H1 (cell line): ENCODE measurements around the gene LTA. TPM values are rescaled to one million over a fixed set of nuclear protein-coding genes. Genes with fewer than 3 reads are reported as not detected.

ENCODE experiments used
- CTCF ChIA-PET: fragments of 300-600 bp; sonication (Branson Sonifier 250); formaldehyde crosslinking; loops from one replicate; lab custom pipeline; 2021; ENCODE audit not compliant: partially characterized antibody; lab: Charles Lee
- POLR2A ChIA-PET: fragments of 300-600 bp; sonication (Branson Sonifier 250); formaldehyde crosslinking; loops from one replicate; lab custom pipeline; 2021; ENCODE audit warnings: inconsistent platforms; ENCODE audit not compliant: partially characterized antibody; lab: Charles Lee
- DNase-seq, 2 experiments: peaks; one replicate each; pipeline versions ENCODE4 v3.0.0 to v3.0.0-alpha.2; 2010 to 2022; ENCODE audit warnings: low spot score in 2 of 2, low read depth in 1 of 2, mixed read lengths in 1 of 2
- FAIRE-seq: peaks from 2 replicates; lab custom pipeline; 2011; peaks lifted over from hg19 to GRCh38; lab: Jason Lieb, UNC
- H2AFZ ChIP-seq: 2 replicates; pipeline ENCODE4 v1.8.1; 2012; ENCODE audit warnings: low read length, inconsistent platforms
- H2AK5ac ChIP-seq: 2 replicates; pipeline ENCODE4 v1.6.1; 2013; ENCODE audit warnings: low read depth, low read length
- H2BK120ac ChIP-seq: replicated peaks from 2 replicates; pipeline ENCODE3; 2013; ENCODE audit warnings: low read depth, low read length, inconsistent platforms
- H2BK12ac ChIP-seq: 2 replicates; pipeline ENCODE4 v1.6.1; 2013; ENCODE audit warnings: low read depth, low read length
- H2BK15ac ChIP-seq: 2 replicates; pipeline ENCODE4 v1.6.1; 2013; ENCODE audit warnings: low read length
- H2BK20ac ChIP-seq: 2 replicates; pipeline ENCODE4 v1.6.1; 2013; ENCODE audit warnings: low read length
- H2BK5ac ChIP-seq: 2 replicates; pipeline ENCODE4 v1.6.1; 2013; ENCODE audit warnings: low read depth, low read length
- H3K14ac ChIP-seq: 2 replicates; pipeline ENCODE4 v1.6.1; 2013; ENCODE audit warnings: inconsistent platforms; ENCODE audit not compliant: insufficient read length
- H3K18ac ChIP-seq: 2 replicates; pipeline ENCODE4 v1.6.1; 2013; ENCODE audit warnings: low read length; ENCODE audit errors: extremely low read depth
- H3K23ac ChIP-seq: 2 replicates; pipeline ENCODE4 v1.6.1; 2013; ENCODE audit warnings: inconsistent platforms; ENCODE audit not compliant: insufficient read length
- H3K23me2 ChIP-seq: 2 replicates; pipeline ENCODE4 v1.6.1; 2013; ENCODE audit warnings: low read depth, low read length
- H3K27ac ChIP-seq: 2 replicates; pipeline ENCODE4 v1.6.1; 2011; ENCODE audit warnings: low read depth, low read length, inconsistent platforms
- H3K27me3 ChIP-seq, 4 experiments: replicated peaks in 1 of 4; 1 replicate in 1 of 4; 2 replicates in 3 of 4; pipeline versions ENCODE4 v1.6.1 to v1.8.1; 2011 to 2013; ENCODE audit warnings: low read length in 3 of 4, mild to moderate bottlenecking in 3 of 4, inconsistent platforms in 2 of 4, mixed read lengths in 2 of 4, moderate library complexity in 1 of 4; ENCODE audit not compliant: control insufficient read depth in 3 of 4, insufficient read depth in 3 of 4; ENCODE audit errors: extremely low read depth in 1 of 4
- H3K36me3 ChIP-seq, 4 experiments: 2 replicates each; pipeline versions ENCODE4 v1.6.1 to v1.8.1; 2011 to 2013; ENCODE audit warnings: mild to moderate bottlenecking in 4 of 4, low read length in 3 of 4, moderate library complexity in 2 of 4, control low read depth in 1 of 4, inconsistent platforms in 1 of 4; ENCODE audit not compliant: insufficient read depth in 4 of 4, control insufficient read depth in 2 of 4
- H3K4ac ChIP-seq: replicated peaks from 2 replicates; pipeline ENCODE3; 2013; ENCODE audit warnings: low read length, low read depth, mixed read lengths, inconsistent platforms; ENCODE audit not compliant: insufficient read length
- H3K4me1 ChIP-seq, 4 experiments: replicated peaks in 1 of 4; 1 replicate in 1 of 4; 2 replicates in 3 of 4; pipeline versions ENCODE4 v1.6.1 to v1.8.1; 2011 to 2013; ENCODE audit warnings: low read length in 3 of 4, inconsistent platforms in 2 of 4, mixed read lengths in 1 of 4; ENCODE audit not compliant: insufficient read depth in 4 of 4, control insufficient read depth in 3 of 4
- H3K4me2 ChIP-seq, 2 experiments: 2 replicates each; pipeline versions ENCODE4 v1.6.1 to v1.8.1; 2011 to 2013; ENCODE audit warnings: low read depth in 2 of 2, low read length in 2 of 2, control low read depth in 1 of 2, inconsistent platforms in 1 of 2, mild to moderate bottlenecking in 1 of 2; ENCODE audit not compliant: insufficient read depth in 1 of 2
- H3K4me3 ChIP-seq, 4 experiments: fragments of 200-600, 300-600 bp in 1 of 4; sonication (generic), shearing (Covaris generic), sonication (Bioruptor Twin) in 1 of 4; 2 replicates each; pipeline versions ENCODE4 v1.5.1 to v1.8.1; 2011 to 2016; ENCODE audit warnings: low read length in 4 of 4, low read depth in 3 of 4, control low read depth in 2 of 4, inconsistent platforms in 2 of 4, mild to moderate bottlenecking in 2 of 4, mixed read lengths in 1 of 4, moderate library complexity in 1 of 4; ENCODE audit not compliant: insufficient read depth in 2 of 4; ENCODE audit errors: extremely low read depth in 1 of 4
- H3K56ac ChIP-seq: replicated peaks from 2 replicates; pipeline ENCODE3; 2013; ENCODE audit warnings: low read depth, mild to moderate bottlenecking, mixed read lengths, low read length, inconsistent platforms; ENCODE audit not compliant: insufficient read length
- H3K79me1 ChIP-seq: 2 replicates; pipeline ENCODE4 v1.6.1; 2013; ENCODE audit warnings: low read depth, low read length, control low read depth
- H3K79me2 ChIP-seq, 2 experiments: 2 replicates each; pipeline versions ENCODE4 v1.6.1 to v1.8.1; 2012 to 2013; ENCODE audit warnings: low read length in 2 of 2, mild to moderate bottlenecking in 2 of 2, inconsistent platforms in 1 of 2; ENCODE audit not compliant: insufficient read depth in 2 of 2, control insufficient read depth in 1 of 2
- H3K9ac ChIP-seq, 4 experiments: replicated peaks in 1 of 4; 1 replicate in 1 of 4; 2 replicates in 3 of 4; pipeline versions ENCODE4 v1.6.1 to v1.8.1; 2011 to 2013; ENCODE audit warnings: low read depth in 3 of 4, low read length in 3 of 4, control low read depth in 2 of 4, mild to moderate bottlenecking in 2 of 4, moderate library complexity in 2 of 4, inconsistent platforms in 1 of 4; ENCODE audit errors: extremely low read depth in 1 of 4
- H3K9me3 ChIP-seq, 2 experiments: 2 replicates each; pipeline versions ENCODE4 v1.6.1 to v1.8.1; 2012 to 2013; ENCODE audit warnings: mild to moderate bottlenecking in 2 of 2, moderate library complexity in 2 of 2, control low read depth in 1 of 2, inconsistent platforms in 1 of 2, low read depth in 1 of 2, low read length in 1 of 2, mixed read lengths in 1 of 2; ENCODE audit not compliant: insufficient read depth in 2 of 2
- H4K20me1 ChIP-seq, 2 experiments: replicated peaks in 1 of 2; 2 replicates each; pipeline versions ENCODE3 to v1.8.1; 2011 to 2013; ENCODE audit warnings: inconsistent platforms in 2 of 2, low read length in 2 of 2, mild to moderate bottlenecking in 1 of 2; ENCODE audit not compliant: insufficient read depth in 2 of 2, control insufficient read depth in 1 of 2
- H4K5ac ChIP-seq: 2 replicates; pipeline ENCODE4 v1.6.1; 2013; ENCODE audit warnings: low read length, low read depth, mixed read lengths, inconsistent platforms; ENCODE audit not compliant: insufficient read length
- H4K8ac ChIP-seq: 2 replicates; pipeline ENCODE4 v1.8.0; 2013; ENCODE audit warnings: mild to moderate bottlenecking, moderate library complexity, low read length, inconsistent platforms; ENCODE audit not compliant: insufficient read depth; ENCODE audit errors: extremely low read depth
- H4K91ac ChIP-seq: replicated peaks from 2 replicates; pipeline ENCODE3; 2013; ENCODE audit warnings: low read length, mixed read lengths, inconsistent platforms; ENCODE audit not compliant: insufficient read length
- BCL11A ChIP-seq, 2 experiments: IDR thresholded peaks; one replicate each; pipeline ENCODE4 v1.6.1; 2011; ENCODE audit warnings: low read depth in 2 of 2, low read length in 2 of 2, mild to moderate bottlenecking in 2 of 2
- CBX8 ChIP-seq: fragments of 300-800, 300-1000 bp; sonication (generic); IDR thresholded peaks from 2 replicates; pipeline ENCODE4 v1.7.1; 2016; ENCODE audit warnings: low read depth, low read length, borderline replicate concordance
- HDAC2 ChIP-seq, 2 experiments: fragments of 300-600 bp in 1 of 2; sonication (generic) in 1 of 2; IDR thresholded peaks; 2 replicates each; pipeline ENCODE4 v1.6.1; 2011 to 2012; ENCODE audit warnings: low read depth in 2 of 2, low read length in 2 of 2, mild to moderate bottlenecking in 2 of 2, moderate library complexity in 2 of 2, borderline replicate concordance in 1 of 2, inconsistent platforms in 1 of 2
- KDM4A ChIP-seq: IDR thresholded peaks from one replicate; pipeline ENCODE4 v1.7.1; 2012; ENCODE audit warnings: low read depth, mild to moderate bottlenecking, moderate library complexity, low read length, inconsistent platforms; ENCODE audit not compliant: severe bottlenecking
- KDM5A ChIP-seq: fragments of 200-600 bp; IDR thresholded peaks from 2 replicates; pipeline ENCODE4 v1.7.1; 2012; ENCODE audit warnings: mild to moderate bottlenecking, low read length, inconsistent platforms, mixed read lengths
- RAD21 ChIP-seq, 2 experiments: IDR thresholded peaks in 1 of 2; conservative IDR thresholded peaks in 1 of 2; 2 replicates each; pipeline ENCODE4 v1.6.1; 2011; ENCODE audit warnings: low read depth in 2 of 2, low read length in 2 of 2, improper control_type of control experiment in 1 of 2, inconsistent platforms in 1 of 2, mild to moderate bottlenecking in 1 of 2, moderate library complexity in 1 of 2
- RNF2 ChIP-seq: fragments of 200-900, 300-1000 bp; sonication (generic); IDR thresholded peaks from 2 replicates; pipeline ENCODE4 v1.7.1; 2016; ENCODE audit warnings: borderline replicate concordance, low read depth, mild to moderate bottlenecking, antibody characterized with exemption, low read length; ENCODE audit not compliant: poor library complexity, severe bottlenecking; ENCODE audit errors: missing control alignments
- TCF12 ChIP-seq: IDR thresholded peaks from 2 replicates; pipeline ENCODE4 v1.6.1; 2011; ENCODE audit warnings: low read depth, mild to moderate bottlenecking, low read length
- WGBS, 2 experiments: shearing (Covaris generic) in 1 of 2; methylation state at CpG; one replicate each; pipeline versions ENCODE4 v1.1.6 to v1.1.7; 2013 to 2015; ENCODE audit warnings: low lambda C conversion rate in 2 of 2, mixed read lengths in 2 of 2, inconsistent platforms in 1 of 2, low coverage in 1 of 2, missing lambda C conversion rate in 1 of 2; ENCODE audit not compliant: insufficient replicate concordance in 2 of 2, insufficient coverage in 1 of 2, insufficient read length in 1 of 2; ENCODE audit errors: extremely low coverage in 1 of 2, missing lambda C conversion rate in 1 of 2; 5-methylcytosine and 5-hydroxymethylcytosine counted together
- polyA plus RNA-seq, 7 experiments: library from polyadenylated mRNA; depleted of rRNA in 3 of 7; stranded (reverse) in 5 of 7; unstranded in 2 of 7; fragments of >200 nt in 5 of 7; fragments of 200-250 nt in 2 of 7; gene quantifications; 1 replicate in 5 of 7; 2 replicates in 1 of 7; 4 replicates in 1 of 7; pipeline versions ENCODE4 v1.2.1 to v1.2.3, GENCODE V29; 2011 to 2013; ENCODE audit warnings: missing spikeins in 2 of 7, mixed read lengths in 2 of 7
- total RNA-seq: library from RNA; stranded (reverse); fragmentation: NEBNext Ultra II Directional; extraction: Animal tissue kit (Norgen Biotek cat#: 25700); gene quantifications from 2 replicates; pipeline ENCODE4 v1.2.1, GENCODE V29; 2021

Gene LTA
- total and polyA plus RNA-seq, 2 of the 8 experiments (the other 6 are each of a cell fraction or from before 2014, with no cell fraction given): not detected

- DNase-seq: no peak
- no peak overlapping the region for H2BK15ac ChIP-seq
- H2BK5ac ChIP-seq: no peak overlapping the region
- peaks cover 0 to 19% of the 10 kb centered on the region in 2 experiments; a peak in 2 of 4 replicates for H3K79me2 ChIP-seq
- H3K23me2 ChIP-seq: no peaks in the 10 kb centered on the region
- H3K27ac ChIP-seq: no peak overlapping the region
- H3K56ac ChIP-seq: no peak overlapping the region
- no peak overlapping the region for H3K4ac ChIP-seq
- H2BK12ac ChIP-seq: no peak overlapping the region
- H3K4me2 ChIP-seq: no peak overlapping the region
- H3K9ac ChIP-seq: no peak overlapping the region
- H3K36me3 ChIP-seq: peaks cover 54 to 70% (median 61%) of the 10 kb centered on the region in 4 experiments
- no peak overlapping the region for H4K8ac ChIP-seq
- no peak overlapping the region for H3K14ac ChIP-seq
- FAIRE-seq: no peak
- H3K23ac ChIP-seq: no peak overlapping the region
- peaks cover 10% of the 10 kb centered on the region; the same call in 1 of the 2 replicates for H3K79me1 ChIP-seq
- no peak overlapping the region for H2BK20ac ChIP-seq
- POLR2A ChIA-PET: interaction anchor here (0.9 to 18.4 kb wide), 21 partner anchors 8 to 359 kb away, joined by 3 to 428 read pairs (median 5); partner anchors contain the start of genes ATP6V1G2, BAG6, DDX39B and NFKBIL1
- H3K4me1 ChIP-seq: peaks cover 1 to 5% (median 4%) of the 10 kb centered on the region in 4 experiments; a peak in 4 of 7 replicates
- no peak overlapping the region for H3K4me3 ChIP-seq
- H3K27me3 ChIP-seq: no peaks in the 10 kb centered on the region
- CTCF ChIA-PET: interaction anchor here (1.4 to 1.8 kb wide), 4 partner anchors 15 to 67 kb away, joined by 3 to 6 read pairs (median 4); partner anchors contain the start of gene ATP6V1G2
- no peak overlapping the region for H3K18ac ChIP-seq
- WGBS, 2 experiments: 91% methylated on average over 7 of the region's 7 CpGs; no CpG with 5 or more reads in 1 of the 2 experiments
- peaks cover 29 to 41% of the 10 kb centered on the region in 2 experiments for H4K20me1 ChIP-seq
- H2BK120ac ChIP-seq: no peak overlapping the region
- H2AK5ac ChIP-seq: no peak overlapping the region
- H4K91ac ChIP-seq: no peak overlapping the region
- TF ChIP-seq KDM5A (no peak), TCF12 (no peak), KDM4A (no peak), RAD21 (IDR thresholded peaks at IDR 0.05 in 1 of 2, conservative IDR thresholded peaks at IDR 0.05 in 1 of 2; ENCODE audit: low read depth in 2 of 2, low read length in 2 of 2) (no peak), BCL11A (IDR thresholded peaks at IDR 0.05; ENCODE audit: low read depth in 2 of 2, low read length in 2 of 2) (no peak), HDAC2 (IDR thresholded peaks at IDR 0.05; ENCODE audit: borderline replicate concordance in 1 of 2, low read depth in 2 of 2, low read length in 2 of 2) (no peak), CBX8 (no peak), RNF2 (no peak)
- no peak overlapping the region for H2AFZ ChIP-seq
- H3K9me3 ChIP-seq: no peaks in the 10 kb centered on the region
- no peak overlapping the region for H4K5ac ChIP-seq
Observed at GRCh38 chr6:31531162-31531561, 40.9 kb upstream of the LTA start.
